Natural killer cell (primary cell): Measurements from ENCODE around the gene ERBB4. TPM values are rescaled to one million over a fixed set of nuclear protein-coding genes. Genes with fewer than 3 reads are reported as not detected.

Experiments used
- ATAC-seq, 3 donors: fragments of 150-1000 bp in 2 of 3; fragments of 200-7000 bp in 1 of 3; cut with Tn5 transposase; 1 replicate in 1 of 3; 2 replicates in 2 of 3; pipeline ENCODE4 v1.10.0; 2021; ENCODE audit warnings: mild to moderate bottlenecking in 2 of 3, moderate library complexity in 2 of 3
- DNase-seq, 2 donors: peaks; one replicate each; pipeline versions ENCODE4 v3.0.0 to v3.0.0-alpha.2; 2013 to 2021; ENCODE audit warnings: mixed read lengths in 1 of 2
- H3K27ac ChIP-seq: one replicate; pipeline ENCODE4 v1.5.1; 2013; ENCODE audit warnings: mild to moderate bottlenecking, low read length
- H3K27me3 ChIP-seq: one replicate; pipeline ENCODE4 v1.6.1; 2013; ENCODE audit warnings: low read length; ENCODE audit not compliant: control insufficient read depth, insufficient read depth
- H3K36me3 ChIP-seq: one replicate; pipeline ENCODE4 v1.6.1; 2013; ENCODE audit warnings: low read length; ENCODE audit not compliant: control insufficient read depth, insufficient read depth
- H3K4me1 ChIP-seq: one replicate; pipeline ENCODE4 v1.6.1; 2013; ENCODE audit warnings: low read length; ENCODE audit not compliant: control insufficient read depth, insufficient read depth
- H3K4me3 ChIP-seq: one replicate; pipeline ENCODE4 v1.5.1; 2013; ENCODE audit warnings: low read length
- H3K9me3 ChIP-seq: one replicate; pipeline ENCODE4 v1.6.1; 2013; ENCODE audit warnings: low read length; ENCODE audit not compliant: control insufficient read depth, insufficient read depth
- H3K27ac Mint-ChIP-seq, 2 donors: one replicate each; pipeline ENCODE4 v1.8.0; 2022; ENCODE audit warnings: mild to moderate bottlenecking in 2 of 2, mixed read lengths in 2 of 2, moderate library complexity in 1 of 2
- H3K27me3 Mint-ChIP-seq, 2 donors: one replicate each; pipeline ENCODE4 v1.8.0; 2022; ENCODE audit warnings: low read depth in 2 of 2, mixed read lengths in 2 of 2
- H3K36me3 Mint-ChIP-seq: one replicate; pipeline ENCODE4 v1.8.0; 2022; ENCODE audit warnings: mixed read lengths
- H3K4me1 Mint-ChIP-seq, 2 donors: one replicate each; pipeline ENCODE4 v1.8.0; 2022; ENCODE audit warnings: mixed read lengths in 2 of 2
- H3K4me3 Mint-ChIP-seq: one replicate; pipeline ENCODE4 v1.8.0; 2022; ENCODE audit warnings: mild to moderate bottlenecking, moderate library complexity, mixed read lengths
- H3K9me3 Mint-ChIP-seq, 2 donors: one replicate each; pipeline ENCODE4 v1.8.0; 2022; ENCODE audit warnings: mixed read lengths in 2 of 2
- CTCF ChIP-seq: fragments of 200-600 bp; IDR thresholded peaks from one replicate; pipeline ENCODE4 v1.8.0; 2022; ENCODE audit warnings: antibody characterized with exemption
- WGBS: methylation state at CpG from one replicate; pipeline ENCODE4 v1.1.7; 2013; ENCODE audit warnings: missing lambda C conversion rate; ENCODE audit not compliant: insufficient coverage; 5-methylcytosine and 5-hydroxymethylcytosine counted together
- intact Hi-C: fragments of 100-400 bp; cut with micrococcal nuclease; formaldehyde crosslinking; loops from one replicate; pipeline ENCODE4 v1.14.2; 2022
- total RNA-seq, 4 donors: library from RNA; stranded (reverse); fragments of 120-200 nt in 1 of 4; gene quantifications; one replicate each; pipeline versions ENCODE4 v1.2.3 to v1.2.4, GENCODE V29; 2013 to 2022

The ERBB4 gene
- total RNA-seq, 3 donors from 2014 or later (not counting 1 experiment from before 2014, with no cell fraction given): 0.08 TPM; not detected in 2

GRCh38 chr2:212402316-212402715 is 136.3 kb downstream of the ERBB4 start:
- no peak overlapping the region for H3K4me3 Mint-ChIP-seq
- no peaks in the 10 kb centered on the region for H3K27me3 Mint-ChIP-seq
- DNase-seq: no peak
- H3K4me3 ChIP-seq: no peak overlapping the region
- TF ChIP-seq CTCF: no peak
- no peaks in the 10 kb centered on the region for H3K36me3 ChIP-seq
- H3K4me1 Mint-ChIP-seq: no peaks in the 10 kb centered on the region
- peaks cover 0 to 8% of the 10 kb centered on the region in 2 donors for H3K9me3 Mint-ChIP-seq
- WGBS: 75% methylated on average over 3 of the region's 4 CpGs
- H3K36me3 Mint-ChIP-seq: no peaks in the 10 kb centered on the region
- H3K27me3 ChIP-seq: no peaks in the 10 kb centered on the region
- no peaks in the 10 kb centered on the region for H3K9me3 ChIP-seq
- ATAC-seq: no peak
- no peaks in the 10 kb centered on the region for H3K4me1 ChIP-seq
- no peak overlapping the region for H3K27ac Mint-ChIP-seq
- H3K27ac ChIP-seq: no peak overlapping the region
- intact Hi-C loops: no loop called here

DNA sequence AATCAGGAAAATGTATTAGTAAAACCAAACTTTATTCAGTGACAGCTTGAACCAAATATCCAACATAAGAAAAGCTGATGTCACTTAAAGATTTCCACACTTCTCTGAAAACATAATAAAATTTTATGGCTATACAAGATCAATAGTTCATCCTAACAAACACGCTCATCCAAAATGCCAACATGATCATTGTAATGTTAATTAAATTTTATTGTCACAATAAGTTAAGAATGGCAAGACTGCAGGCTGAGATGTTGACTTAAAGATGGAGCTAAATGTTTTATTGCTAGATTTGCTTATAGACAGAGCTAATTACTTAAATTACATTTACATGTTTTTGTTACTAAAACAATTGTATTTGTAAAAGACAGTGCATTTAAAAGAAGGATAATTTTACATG is 140.3 kb downstream of the ERBB4 start:
- Histone ChIP-seq H3K27ac (no peak overlapping the region), H3K36me3 (no peaks in the 10 kb centered on the region), H3K27me3 (no peaks in the 10 kb centered on the region), H3K4me3 (no peak overlapping the region), H3K4me1 (no peaks in the 10 kb centered on the region), H3K9me3 (no peaks in the 10 kb centered on the region)
- H3K36me3 Mint-ChIP-seq: no peaks in the 10 kb centered on the region
- H3K27ac Mint-ChIP-seq: no peak overlapping the region
- ATAC-seq (no peak), DNase-seq (no peak)
- no peaks in the 10 kb centered on the region for H3K4me1 Mint-ChIP-seq
- WGBS: no CpG with 5 or more reads among the region's 1 CpG
- intact Hi-C loops: no loop called here
- H3K4me3 Mint-ChIP-seq: no peak overlapping the region
- peaks cover 0 to 4% of the 10 kb centered on the region in 2 donors for H3K9me3 Mint-ChIP-seq
- TF ChIP-seq CTCF: no peak
- no peaks in the 10 kb centered on the region for H3K27me3 Mint-ChIP-seq

- WGBS: 97% methylated on average over 3 of the region's 3 CpGs
- H3K9me3 Mint-ChIP-seq: no peaks in the 10 kb centered on the region
- Histone ChIP-seq H3K27me3 (no peaks in the 10 kb centered on the region), H3K27ac (no peak overlapping the region), H3K36me3 (no peaks in the 10 kb centered on the region), H3K4me1 (no peaks in the 10 kb centered on the region), H3K9me3 (no peaks in the 10 kb centered on the region), H3K4me3 (no peak overlapping the region)
- intact Hi-C loops: no loop called here
- DNase-seq (no peak), ATAC-seq (no peak)
- no peaks in the 10 kb centered on the region for H3K4me1 Mint-ChIP-seq
- no peaks in the 10 kb centered on the region for H3K27me3 Mint-ChIP-seq
- no peaks in the 10 kb centered on the region for H3K36me3 Mint-ChIP-seq
- no peak overlapping the region for H3K4me3 Mint-ChIP-seq
- no peak overlapping the region for H3K27ac Mint-ChIP-seq
- TF ChIP-seq CTCF: no peak
Measured at GRCh38 chr2:212392544-212392943, 146.1 kb downstream of the ERBB4 start.

DNA sequence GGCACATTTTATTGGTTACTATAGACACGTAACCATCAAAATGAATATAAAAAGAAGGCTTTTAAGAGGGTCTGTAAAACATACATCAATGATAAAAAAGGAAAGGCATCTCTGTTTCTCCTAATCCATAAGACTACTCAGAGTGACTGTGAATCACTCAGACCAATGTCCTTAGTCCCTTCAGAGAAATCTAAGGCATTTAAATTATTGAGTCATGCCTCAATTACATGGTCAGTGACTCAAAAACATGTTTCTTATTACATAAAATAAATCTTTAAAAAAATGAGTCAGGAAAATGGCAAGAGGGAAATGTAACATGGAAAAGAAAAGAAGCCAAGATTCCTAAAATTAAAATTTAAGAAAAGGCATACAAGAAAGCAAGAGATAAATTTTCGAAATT is 146.6 kb downstream of the ERBB4 start:
- DNase-seq (no peak), ATAC-seq (no peak)
- no peak overlapping the region for H3K4me3 ChIP-seq
- WGBS: no CpG with 5 or more reads among the region's 2 CpGs
- intact Hi-C loops: no loop called here
- Mint-ChIP-seq H3K4me3 (no peak overlapping the region), H3K4me1 (no peaks in the 10 kb centered on the region), H3K27me3 (no peaks in the 10 kb centered on the region), H3K27ac (no peak overlapping the region), H3K9me3 (no peaks in the 10 kb centered on the region), H3K36me3 (no peaks in the 10 kb centered on the region)
- H3K9me3 ChIP-seq: no peaks in the 10 kb centered on the region
- TF ChIP-seq CTCF: no peak
- no peaks in the 10 kb centered on the region for H3K4me1 ChIP-seq
- no peak overlapping the region for H3K27ac ChIP-seq
- H3K36me3 ChIP-seq: no peaks in the 10 kb centered on the region
- no peaks in the 10 kb centered on the region for H3K27me3 ChIP-seq
